Measurements from ENCODE around the gene KCNJ6.

Gene KCNJ6

GRCh38 chr21:37601915-37602314 lies 314.3 kb downstream of the KCNJ6 start:
- no peak overlapping the region for H3K4me3 ChIP-seq (ENCODE audit: control insufficient read depth, low read depth, low read length)
- DNase-seq (ENCODE audit: low read depth), result no peak
- no peak for TF ChIP-seq CTCF (IDR thresholded peaks at IDR 0.05; ENCODE audit: control insufficient read depth, insufficient read depth, low read depth, low read length, missing control alignments)

- H3K4me3 ChIP-seq (ENCODE audit: control insufficient read depth, low read depth, low read length), result no peak overlapping the region
- DNase-seq (ENCODE audit: low read depth), result no peak
- no peak for TF ChIP-seq CTCF (IDR thresholded peaks at IDR 0.05; ENCODE audit: control insufficient read depth, insufficient read depth, low read depth, low read length, missing control alignments)
Observed at GRCh38 chr21:37601027-37601426, 315.2 kb downstream of the KCNJ6 start.

GRCh38 chr21:37595944-37596343 lies 320.3 kb downstream of the KCNJ6 start:
- H3K4me3 ChIP-seq (ENCODE audit: control insufficient read depth, low read depth, low read length), result no peak overlapping the region
- no peak for DNase-seq (ENCODE audit: low read depth)
- TF ChIP-seq CTCF (IDR thresholded peaks at IDR 0.05; ENCODE audit: control insufficient read depth, insufficient read depth, low read depth, low read length, missing control alignments), result no peak

- no peak for DNase-seq (ENCODE audit: low read depth)
- no peak overlapping the region for H3K4me3 ChIP-seq (ENCODE audit: control insufficient read depth, low read depth, low read length)
- no peak for TF ChIP-seq CTCF (IDR thresholded peaks at IDR 0.05; ENCODE audit: control insufficient read depth, insufficient read depth, low read depth, low read length, missing control alignments)
Observed at GRCh38 chr21:37594472-37594951, 321.7 kb downstream of the KCNJ6 start.

- no peak for DNase-seq (ENCODE audit: low read depth)
- TF ChIP-seq CTCF (IDR thresholded peaks at IDR 0.05; ENCODE audit: control insufficient read depth, insufficient read depth, low read depth, low read length, missing control alignments), result no peak
- no peak overlapping the region for H3K4me3 ChIP-seq (ENCODE audit: control insufficient read depth, low read depth, low read length)
Observed at GRCh38 chr21:37593740-37594471, 322.4 kb downstream of the KCNJ6 start.

GRCh38 chr21:37593015-37593414 lies 323.2 kb downstream of the KCNJ6 start:
- no peak for DNase-seq (ENCODE audit: low read depth)
- H3K4me3 ChIP-seq (ENCODE audit: control insufficient read depth, low read depth, low read length), result no peak overlapping the region

More at GRCh38 chr21:37593015-37593414, 323.2 kb downstream of the KCNJ6 start:
- TF ChIP-seq CTCF (IDR thresholded peaks at IDR 0.05; ENCODE audit: control insufficient read depth, insufficient read depth, low read depth, low read length, missing control alignments), result no peak

Measured in AG09309 (cell line).